Keratinocyte (primary cell): ENCODE data around the gene KCNJ1. TPM values are rescaled to one million over a fixed set of nuclear protein-coding genes. Genes with fewer than 3 reads are reported as not detected.

Source experiments
- DNase-seq: peaks from one replicate; pipeline ENCODE4 v3.0.0-alpha.2; 2011; ENCODE audit warnings: low read depth, missing footprints, low spot score
- FAIRE-seq: peaks from 2 replicates; lab custom pipeline; 2011; peaks lifted over from hg19 to GRCh38; lab: Jason Lieb, UNC
- H2AFZ ChIP-seq: 2 replicates; pipeline ENCODE4 v1.6.0; 2012; ENCODE audit warnings: low read length, control low read depth, inconsistent platforms; ENCODE audit not compliant: control insufficient read depth
- H3K27ac ChIP-seq: 2 replicates; pipeline ENCODE4 v1.5.1; 2011; ENCODE audit warnings: low read length; ENCODE audit not compliant: control insufficient read depth, insufficient read depth
- H3K27me3 ChIP-seq: 3 replicates; pipeline ENCODE4 v1.6.0; 2011; ENCODE audit warnings: low read length; ENCODE audit not compliant: control insufficient read depth, insufficient read depth; ENCODE audit errors: extremely low read depth
- H3K36me3 ChIP-seq, 2 experiments: 2 replicates in 1 of 2; 3 replicates in 1 of 2; pipeline ENCODE4 v1.5.1; 2011; ENCODE audit warnings: low read length in 2 of 2, mild to moderate bottlenecking in 1 of 2; ENCODE audit not compliant: control insufficient read depth in 2 of 2, insufficient read depth in 2 of 2; ENCODE audit errors: extremely low read depth in 1 of 2
- H3K4me1 ChIP-seq: 3 replicates; pipeline ENCODE4 v1.5.1; 2011; ENCODE audit warnings: low read length; ENCODE audit not compliant: control insufficient read depth, insufficient read depth; ENCODE audit errors: extremely low read depth
- H3K4me2 ChIP-seq: 3 replicates; pipeline ENCODE4 v1.6.0; 2011; ENCODE audit warnings: low read depth, low read length; ENCODE audit not compliant: control insufficient read depth, insufficient read depth; ENCODE audit errors: extremely low read depth
- H3K4me3 ChIP-seq, 3 experiments: fragments of 200-600 bp in 1 of 3; sonication (generic) in 1 of 3; 2 replicates in 2 of 3; 3 replicates in 1 of 3; pipeline ENCODE4 v1.5.1; 2011 to 2016; ENCODE audit warnings: low read length in 3 of 3, mild to moderate bottlenecking in 3 of 3, control low read depth in 2 of 3, inconsistent platforms in 1 of 3, low read depth in 1 of 3, mixed read lengths in 1 of 3, mixed run types in 1 of 3, moderate library complexity in 1 of 3; ENCODE audit not compliant: control insufficient read depth in 2 of 3, insufficient read depth in 2 of 3; ENCODE audit errors: extremely low read depth in 1 of 3
- H3K79me2 ChIP-seq: 2 replicates; pipeline ENCODE4 v1.6.0; 2012; ENCODE audit warnings: low read length; ENCODE audit not compliant: control insufficient read depth, insufficient read depth
- H3K9ac ChIP-seq: 3 replicates; pipeline ENCODE4 v1.6.0; 2011; ENCODE audit warnings: low read length; ENCODE audit not compliant: control insufficient read depth, insufficient read depth; ENCODE audit errors: extremely low read depth
- H3K9me1 ChIP-seq: 3 replicates; pipeline ENCODE4 v1.6.0; 2011; ENCODE audit warnings: low read length; ENCODE audit not compliant: control insufficient read depth, insufficient read depth; ENCODE audit errors: extremely low read depth
- H3K9me3 ChIP-seq: 2 replicates; pipeline ENCODE4 v1.5.1; 2012; ENCODE audit warnings: low read depth, low read length; ENCODE audit not compliant: control insufficient read depth
- H4K20me1 ChIP-seq: 3 replicates; pipeline ENCODE4 v1.6.0; 2011; ENCODE audit warnings: low read length; ENCODE audit not compliant: control insufficient read depth, insufficient read depth; ENCODE audit errors: extremely low read depth
- EZH2 ChIP-seq: IDR thresholded peaks from one replicate; pipeline ENCODE4 v1.6.1; 2012; ENCODE audit warnings: inconsistent platforms, mild to moderate bottlenecking, low read length, moderate library complexity
- dilution Hi-C: fragments of 300-500 bp; cut with MboI; formaldehyde crosslinking; loops from one replicate; pipeline ENCODE4 v1.7.0; 2020; ENCODE audit warnings: low sequenced_read_pairs; ENCODE audit not compliant: extremely low pct_ligation_motif_present
- polyA plus RNA-seq, 5 experiments: library from polyadenylated mRNA; depleted of rRNA in 3 of 5; stranded (reverse) in 3 of 5; stranded (forward) in 1 of 5; unstranded in 1 of 5; fragments of >200 nt; gene quantifications; 1 replicate in 1 of 5; 2 replicates in 3 of 5; 3 replicates in 1 of 5; pipeline versions ENCODE4 v1.2.1 to v1.2.3, GENCODE V29; 2011 to 2012; ENCODE audit warnings: missing spikeins in 2 of 5, low read depth in 1 of 5, low replicate concordance in 1 of 5
- TF ChIP-seq, protein P1 (sequence below), 3 experiments: IDR thresholded peaks in 1 of 3; conservative IDR thresholded peaks in 1 of 3; optimal IDR thresholded peaks in 1 of 3; 2 replicates in 2 of 3; 3 replicates in 1 of 3; pipeline versions ENCODE3 to v1.5.1; 2011; ENCODE audit warnings: low read length in 3 of 3, mild to moderate bottlenecking in 3 of 3, moderate library complexity in 2 of 3, control low read depth in 1 of 3, inconsistent platforms in 1 of 3; ENCODE audit not compliant: insufficient read depth in 2 of 3; ENCODE audit errors: extremely low read depth in 1 of 3

KCNJ1 gene
- polyA plus RNA-seq, 1 donor (not counting 4 experiments of a cell fraction or from before 2014, with no cell fraction given): 0.12 TPM

GRCh38 chr11:128857341-128857740 is 9.8 kb downstream of the KCNJ1 start:
- no peak for DNase-seq
- dilution Hi-C loops: no loop called here

GRCh38 chr11:128856241-128856640 is 10.9 kb downstream of the KCNJ1 start:
- no peaks in the 10 kb centered on the region for H3K79me2 ChIP-seq
- dilution Hi-C loops: no loop called here
- H3K9me3 ChIP-seq: no peaks in the 10 kb centered on the region
- H4K20me1 ChIP-seq: no peaks in the 10 kb centered on the region
- H3K27me3 ChIP-seq: no peaks in the 10 kb centered on the region
- H3K4me3 ChIP-seq: no peak overlapping the region
- no peak overlapping the region for H3K27ac ChIP-seq
- H3K4me2 ChIP-seq: no peak overlapping the region
- TF ChIP-seq EZH2: no peak
- TF ChIP-seq, protein P1, sequence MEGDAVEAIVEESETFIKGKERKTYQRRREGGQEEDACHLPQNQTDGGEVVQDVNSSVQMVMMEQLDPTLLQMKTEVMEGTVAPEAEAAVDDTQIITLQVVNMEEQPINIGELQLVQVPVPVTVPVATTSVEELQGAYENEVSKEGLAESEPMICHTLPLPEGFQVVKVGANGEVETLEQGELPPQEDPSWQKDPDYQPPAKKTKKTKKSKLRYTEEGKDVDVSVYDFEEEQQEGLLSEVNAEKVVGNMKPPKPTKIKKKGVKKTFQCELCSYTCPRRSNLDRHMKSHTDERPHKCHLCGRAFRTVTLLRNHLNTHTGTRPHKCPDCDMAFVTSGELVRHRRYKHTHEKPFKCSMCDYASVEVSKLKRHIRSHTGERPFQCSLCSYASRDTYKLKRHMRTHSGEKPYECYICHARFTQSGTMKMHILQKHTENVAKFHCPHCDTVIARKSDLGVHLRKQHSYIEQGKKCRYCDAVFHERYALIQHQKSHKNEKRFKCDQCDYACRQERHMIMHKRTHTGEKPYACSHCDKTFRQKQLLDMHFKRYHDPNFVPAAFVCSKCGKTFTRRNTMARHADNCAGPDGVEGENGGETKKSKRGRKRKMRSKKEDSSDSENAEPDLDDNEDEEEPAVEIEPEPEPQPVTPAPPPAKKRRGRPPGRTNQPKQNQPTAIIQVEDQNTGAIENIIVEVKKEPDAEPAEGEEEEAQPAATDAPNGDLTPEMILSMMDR (optimal IDR thresholded peaks at IDR 0.05 in 1 of 3, IDR thresholded peaks at IDR 0.05 in 1 of 3, conservative IDR thresholded peaks at IDR 0.05 in 1 of 3; ENCODE audit: extremely low read depth in 1 of 3, insufficient read depth in 2 of 3, low read length in 3 of 3): no peak
- H3K9ac ChIP-seq: no peak overlapping the region
- FAIRE-seq (no peak), DNase-seq (no peak)
- H2AFZ ChIP-seq: no peak overlapping the region
- H3K9me1 ChIP-seq: no peaks in the 10 kb centered on the region
- H3K36me3 ChIP-seq: no peaks in the 10 kb centered on the region
- H3K4me1 ChIP-seq: no peaks in the 10 kb centered on the region

More at GRCh38 chr11:128857341-128857740, 9.8 kb downstream of the KCNJ1 start:
- Histone ChIP-seq H3K27me3 (no peaks in the 10 kb centered on the region), H3K9me1 (no peaks in the 10 kb centered on the region), H4K20me1 (no peaks in the 10 kb centered on the region), H2AFZ (no peak overlapping the region), H3K4me1 (no peaks in the 10 kb centered on the region), H3K4me2 (no peak overlapping the region), H3K9ac (no peak overlapping the region), H3K79me2 (no peaks in the 10 kb centered on the region), H3K27ac (no peak overlapping the region), H3K36me3 (no peaks in the 10 kb centered on the region), H3K4me3 (no peak overlapping the region), H3K9me3 (no peaks in the 10 kb centered on the region)
- TF ChIP-seq, protein P1 (optimal IDR thresholded peaks at IDR 0.05 in 1 of 3, IDR thresholded peaks at IDR 0.05 in 1 of 3, conservative IDR thresholded peaks at IDR 0.05 in 1 of 3; ENCODE audit: extremely low read depth in 1 of 3, insufficient read depth in 2 of 3, low read length in 3 of 3): no peak
- TF ChIP-seq EZH2: no peak
- no peak for FAIRE-seq
